Measurements from ENCODE around the gene MCM7. TPM values are rescaled to one million over a fixed set of nuclear protein-coding genes. Genes with fewer than 3 reads are reported as not detected.

MCM7 gene
- total and polyA plus RNA-seq, 2 of the 4 experiments (the other 2 are of a cell fraction), result 104 to 137 TPM

DNA sequence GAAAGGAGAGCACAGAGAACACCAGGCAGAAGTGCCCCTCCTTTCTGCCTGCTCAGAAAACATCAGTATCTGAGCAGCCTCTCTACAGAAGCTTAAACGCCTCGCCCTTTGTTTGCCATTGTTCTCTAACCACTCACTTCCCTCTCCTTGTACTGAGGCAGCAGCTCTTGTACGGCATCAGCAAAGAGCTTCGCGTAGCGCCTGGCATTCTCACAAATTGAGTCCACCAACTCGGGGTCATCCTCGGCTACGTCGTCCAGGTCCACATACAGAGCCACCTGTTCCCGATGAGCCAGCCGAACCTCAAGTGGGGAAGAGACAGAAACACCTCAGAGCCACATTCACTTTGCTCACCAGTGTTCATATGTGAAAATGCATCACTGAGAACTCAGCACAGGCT, 1.7 kb downstream of the MCM7 start (continued):
- TF ChIP-seq, protein P1, sequence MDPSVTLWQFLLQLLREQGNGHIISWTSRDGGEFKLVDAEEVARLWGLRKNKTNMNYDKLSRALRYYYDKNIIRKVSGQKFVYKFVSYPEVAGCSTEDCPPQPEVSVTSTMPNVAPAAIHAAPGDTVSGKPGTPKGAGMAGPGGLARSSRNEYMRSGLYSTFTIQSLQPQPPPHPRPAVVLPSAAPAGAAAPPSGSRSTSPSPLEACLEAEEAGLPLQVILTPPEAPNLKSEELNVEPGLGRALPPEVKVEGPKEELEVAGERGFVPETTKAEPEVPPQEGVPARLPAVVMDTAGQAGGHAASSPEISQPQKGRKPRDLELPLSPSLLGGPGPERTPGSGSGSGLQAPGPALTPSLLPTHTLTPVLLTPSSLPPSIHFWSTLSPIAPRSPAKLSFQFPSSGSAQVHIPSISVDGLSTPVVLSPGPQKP (IDR thresholded peaks at IDR 0.05; ENCODE audit: borderline replicate concordance, low read depth, low read length), result no peak
- TF ChIP-seq CHD1 (IDR thresholded peaks at IDR 0.05; ENCODE audit: low read depth, low read length) (no peak), POLR2A (IDR thresholded peaks at IDR 0.05; ENCODE audit: low read depth, low read length) (no peak), CEBPB (IDR thresholded peaks at IDR 0.05; ENCODE audit: low read depth, low read length) (no peak), MAFK (IDR thresholded peaks at IDR 0.05; ENCODE audit: low read depth, low read length) (no peak), NFE2L2 (IDR thresholded peaks at IDR 0.05; ENCODE audit: low read depth, low read length) (no peak), RAD21 (IDR thresholded peaks at IDR 0.05; ENCODE audit: low read length) (no peak)

DNA sequence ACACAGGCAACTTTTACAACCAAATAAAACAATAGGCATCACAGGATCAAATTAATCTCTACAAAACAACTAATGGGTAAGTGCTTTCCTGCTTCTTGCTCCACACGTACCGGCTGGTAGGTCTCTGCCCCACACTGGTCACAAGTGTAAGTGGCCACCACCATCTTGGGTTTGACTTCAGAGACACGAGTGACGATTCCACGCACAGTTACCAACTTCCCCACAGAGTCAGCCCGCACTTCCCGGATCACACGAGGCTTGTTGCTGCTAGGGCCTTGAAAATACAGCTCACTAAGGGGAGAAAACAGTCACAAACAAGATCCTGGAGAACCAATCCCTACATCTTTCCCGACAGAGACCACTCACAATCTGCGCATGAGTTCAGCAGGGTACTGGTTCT, 2.3 kb downstream of the MCM7 start:
- BruUV-seq (replicated peaks), result TSS peak; percentile 67
- H2BK5ac ChIP-seq (ENCODE audit: low read depth, low read length, poor library complexity, severe bottlenecking), result no peak overlapping the region
- WGBS, 2 experiments (ENCODE audit: extremely low coverage in 2 of 2, insufficient read length in 1 of 2), result 85% methylated on average over 3 of the region's 10 CpGs; no CpG with 5 or more reads in 1 of the 2 experiments
- H3K36me3 ChIP-seq (ENCODE audit: control insufficient read depth, insufficient read depth, low read length), result peaks cover 51% of the 10 kb centered on the region
- H4K20me1 ChIP-seq (ENCODE audit: insufficient read depth, low read length), result peaks cover 7% of the 10 kb centered on the region
- H2BK120ac ChIP-seq (ENCODE audit: low read depth, low read length), result no peak overlapping the region
- no peak overlapping the region for H3K4me3 ChIP-seq (ENCODE audit: insufficient read depth, low read depth, low read length)
- peaks cover 5% of the 10 kb centered on the region; the same call in 1 of the 2 replicates for H3K9me1 ChIP-seq (ENCODE audit: insufficient read depth, low read length)
- no peak overlapping the region for H3K4me2 ChIP-seq (ENCODE audit: low read depth, low read length)
- intact Hi-C loops (cut with micrococcal nuclease) (no loop called here), in situ Hi-C loops (cut with MboI; ENCODE audit: low sequenced_read_pairs) (no loop called here), dilution Hi-C loops (cut with HindIII; ENCODE audit: low sequenced_read_pairs, unreplicated experiment) (no loop called here)
- H3K18ac ChIP-seq (ENCODE audit: low read depth, low read length), result no peak overlapping the region
- H3K56ac ChIP-seq (ENCODE audit: extremely low read depth, insufficient read depth, low read length), result no peak overlapping the region
- ChIA-PET POLR2A (ENCODE audit: unreplicated experiment) (no interaction called here), CTCF (no interaction called here)
- no peak overlapping the region for H2BK20ac ChIP-seq (ENCODE audit: low read depth, low read length)
- peaks cover 15% of the 10 kb centered on the region for H3K4me1 ChIP-seq (ENCODE audit: control insufficient read depth, insufficient read depth, low read length)
- H3K9ac ChIP-seq (ENCODE audit: low read depth, low read length), result no peak overlapping the region
- H2AK9ac ChIP-seq (replicated peaks; ENCODE audit: low read depth, low read length, poor library complexity), result no peak overlapping the region
- no peak overlapping the region for H3K23ac ChIP-seq (ENCODE audit: low read depth, low read length)
- H3K4ac ChIP-seq (ENCODE audit: low read depth, low read length), result no peak overlapping the region
- H4K91ac ChIP-seq (ENCODE audit: insufficient read depth, low read depth, low read length), result no peak overlapping the region
- H3K27me3 ChIP-seq (ENCODE audit: control insufficient read depth, insufficient read depth, low read length), result no peaks in the 10 kb centered on the region
- no peak overlapping the region for H2BK15ac ChIP-seq (ENCODE audit: low read depth, low read length)
- peaks cover 33 to 71% of the 10 kb centered on the region in 2 experiments for H3K79me1 ChIP-seq (ENCODE audit: low read depth in 1 of 2, low read length in 2 of 2)
- no peak overlapping the region for H2AFZ ChIP-seq (replicated peaks; ENCODE audit: low read length, poor library complexity)
- H3K27ac ChIP-seq (ENCODE audit: insufficient read depth, low read length), result no peak overlapping the region
- no peak for DNase-seq
- no peak overlapping the region for H2AK5ac ChIP-seq (ENCODE audit: low read depth, low read length)
- no peak for ATAC-seq (ENCODE audit: low read depth)
- no peak overlapping the region for H3K14ac ChIP-seq (replicated peaks; ENCODE audit: low read depth, low read length)
- no peak overlapping the region for H4K8ac ChIP-seq (ENCODE audit: low read depth in 2 of 2, low read length in 2 of 2)
- no peak overlapping the region; the same call in 1 of the 2 replicates for H4K5ac ChIP-seq (ENCODE audit: low read depth, low read length)
- no peaks in the 10 kb centered on the region for H3K9me3 ChIP-seq (ENCODE audit: control insufficient read depth, insufficient read depth, low read length)
- TF ChIP-seq MXI1 (IDR thresholded peaks at IDR 0.05; ENCODE audit: borderline replicate concordance, low read depth, low read length) (no peak), CHD1 (IDR thresholded peaks at IDR 0.05; ENCODE audit: low read depth, low read length) (no peak), RFX5 (IDR thresholded peaks at IDR 0.05; ENCODE audit: low read depth, low read length) (no peak), CEBPB (IDR thresholded peaks at IDR 0.05; ENCODE audit: low read depth, low read length) (no peak), POLR2A (IDR thresholded peaks at IDR 0.05; ENCODE audit: low read depth, low read length) (no peak), RCOR1 (IDR thresholded peaks at IDR 0.05; ENCODE audit: insufficient replicate concordance, low read length) (no peak), NFE2L2 (IDR thresholded peaks at IDR 0.05; ENCODE audit: low read depth, low read length) (no peak)
- TF ChIP-seq, protein P2, sequence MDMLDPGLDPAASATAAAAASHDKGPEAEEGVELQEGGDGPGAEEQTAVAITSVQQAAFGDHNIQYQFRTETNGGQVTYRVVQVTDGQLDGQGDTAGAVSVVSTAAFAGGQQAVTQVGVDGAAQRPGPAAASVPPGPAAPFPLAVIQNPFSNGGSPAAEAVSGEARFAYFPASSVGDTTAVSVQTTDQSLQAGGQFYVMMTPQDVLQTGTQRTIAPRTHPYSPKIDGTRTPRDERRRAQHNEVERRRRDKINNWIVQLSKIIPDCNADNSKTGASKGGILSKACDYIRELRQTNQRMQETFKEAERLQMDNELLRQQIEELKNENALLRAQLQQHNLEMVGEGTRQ (IDR thresholded peaks at IDR 0.05; ENCODE audit: low read depth, low read length), result no peak
- TF ChIP-seq, protein P1 (IDR thresholded peaks at IDR 0.05; ENCODE audit: borderline replicate concordance, low read depth, low read length), result no peak
- TF ChIP-seq, protein P3, sequence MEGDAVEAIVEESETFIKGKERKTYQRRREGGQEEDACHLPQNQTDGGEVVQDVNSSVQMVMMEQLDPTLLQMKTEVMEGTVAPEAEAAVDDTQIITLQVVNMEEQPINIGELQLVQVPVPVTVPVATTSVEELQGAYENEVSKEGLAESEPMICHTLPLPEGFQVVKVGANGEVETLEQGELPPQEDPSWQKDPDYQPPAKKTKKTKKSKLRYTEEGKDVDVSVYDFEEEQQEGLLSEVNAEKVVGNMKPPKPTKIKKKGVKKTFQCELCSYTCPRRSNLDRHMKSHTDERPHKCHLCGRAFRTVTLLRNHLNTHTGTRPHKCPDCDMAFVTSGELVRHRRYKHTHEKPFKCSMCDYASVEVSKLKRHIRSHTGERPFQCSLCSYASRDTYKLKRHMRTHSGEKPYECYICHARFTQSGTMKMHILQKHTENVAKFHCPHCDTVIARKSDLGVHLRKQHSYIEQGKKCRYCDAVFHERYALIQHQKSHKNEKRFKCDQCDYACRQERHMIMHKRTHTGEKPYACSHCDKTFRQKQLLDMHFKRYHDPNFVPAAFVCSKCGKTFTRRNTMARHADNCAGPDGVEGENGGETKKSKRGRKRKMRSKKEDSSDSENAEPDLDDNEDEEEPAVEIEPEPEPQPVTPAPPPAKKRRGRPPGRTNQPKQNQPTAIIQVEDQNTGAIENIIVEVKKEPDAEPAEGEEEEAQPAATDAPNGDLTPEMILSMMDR (conservative IDR thresholded peaks at IDR 0.05; ENCODE audit: low read depth, low read length), result no peak
